ENCODE data around the gene OTOF. TPM values are rescaled to one million over a fixed set of nuclear protein-coding genes. Genes with fewer than 3 reads are reported as not detected.
A peak's percentile ranks its signal among the peaks of the same experiment; 100 is the strongest.

OTOF gene
- polyA plus RNA-seq, 3 donors, result 0.51 TPM; not detected in 2

GRCh38 chr2:26470601-26471260 is 7.2 kb downstream of the OTOF start:
- H3K27ac ChIP-seq (ENCODE audit: low read depth in 1 of 2, low read length in 2 of 2), result no peak overlapping the region
- no peaks in the 10 kb centered on the region for H3K36me3 Mint-ChIP-seq
- H3K27me3 Mint-ChIP-seq (ENCODE audit: low read depth in 3 of 3), result peaks cover 0 to 4% (median 1%) of the 10 kb centered on the region in 3 donors
- no peaks in the 10 kb centered on the region for H3K36me3 ChIP-seq (replicated peaks in 1 of 2; ENCODE audit: control insufficient read depth in 1 of 2, insufficient read depth in 2 of 2, low read length in 2 of 2)
- no peak overlapping the region for H3K4me3 Mint-ChIP-seq
- H3K9me3 ChIP-seq (replicated peaks in 1 of 2; ENCODE audit: control insufficient read depth in 1 of 2, insufficient read depth in 1 of 2, low read length in 2 of 2), result peaks cover 0 to 3% of the 10 kb centered on the region in 2 donors
- no peaks in the 10 kb centered on the region for H3K27me3 ChIP-seq (ENCODE audit: control insufficient read depth in 2 of 2, insufficient read depth in 2 of 2, low read length in 2 of 2)
- no peak overlapping the region for H3K27ac Mint-ChIP-seq
- H2AFZ ChIP-seq (ENCODE audit: insufficient read depth, low read depth, low read length, poor library complexity, severe bottlenecking), result no peak overlapping the region
- peaks cover 2 to 7% (median 3%) of the 10 kb centered on the region in 7 donors for H3K9me3 Mint-ChIP-seq
- 100% methylated on average over 8 of the region's 9 CpGs for WGBS (ENCODE audit: insufficient coverage)
- TF ChIP-seq CTCF (IDR thresholded peaks at IDR 0.05), result no peak
- no peaks in the 10 kb centered on the region for H4K20me1 ChIP-seq (ENCODE audit: insufficient read depth, low read length)
- H3K9ac ChIP-seq (ENCODE audit: insufficient read depth, low read length, poor library complexity, severe bottlenecking), result peak overlapping the region; percentile 8
- DNase-seq, result no peak
- no peaks in the 10 kb centered on the region for H3K4me1 ChIP-seq (ENCODE audit: control insufficient read depth in 1 of 2, insufficient read depth in 2 of 2, low read length in 2 of 2)
- no peak overlapping the region for H3K4me3 ChIP-seq (replicated peaks in 1 of 3; ENCODE audit: low read depth in 2 of 3, low read length in 3 of 3)
- intact Hi-C loops (cut with micrococcal nuclease), result no loop called here
- no peaks in the 10 kb centered on the region for H3K4me1 Mint-ChIP-seq
- no peaks in the 10 kb centered on the region for H3K79me2 ChIP-seq (ENCODE audit: insufficient read depth, low read length)
- no peak overlapping the region for H3K4me2 ChIP-seq (replicated peaks; ENCODE audit: extremely low read depth, low read length, poor library complexity, severe bottlenecking)

- Mint-ChIP-seq H3K36me3 (no peaks in the 10 kb centered on the region), H3K4me3 (no peak overlapping the region), H3K4me1 (no peaks in the 10 kb centered on the region), H3K9me3 (peaks cover 2 to 7% (median 3%) of the 10 kb centered on the region in 7 donors), H3K27me3 (ENCODE audit: low read depth in 3 of 3) (peaks cover 0 to 4% (median 1%) of the 10 kb centered on the region in 3 donors), H3K27ac (no peak overlapping the region)
- no peak overlapping the region for H3K4me3 ChIP-seq (replicated peaks in 1 of 3; ENCODE audit: low read depth in 2 of 3, low read length in 3 of 3)
- H2AFZ ChIP-seq (ENCODE audit: insufficient read depth, low read depth, low read length, poor library complexity, severe bottlenecking), result no peak overlapping the region
- intact Hi-C loops (cut with micrococcal nuclease), result loop anchor here (2.0 to 10.0 kb wide), 2 partner anchors 225 to 519 kb away; partner anchors contain the start of genes HADHA (in 1 of the 2) and HADHB (in 1 of the 2)
- no peaks in the 10 kb centered on the region for H3K79me2 ChIP-seq (ENCODE audit: insufficient read depth, low read length)
- H3K27me3 ChIP-seq (ENCODE audit: control insufficient read depth in 2 of 2, insufficient read depth in 2 of 2, low read length in 2 of 2), result no peaks in the 10 kb centered on the region
- no peak overlapping the region for H3K4me2 ChIP-seq (replicated peaks; ENCODE audit: extremely low read depth, low read length, poor library complexity, severe bottlenecking)
- H3K9me3 ChIP-seq (replicated peaks in 1 of 2; ENCODE audit: control insufficient read depth in 1 of 2, insufficient read depth in 1 of 2, low read length in 2 of 2), result peaks cover 0 to 3% of the 10 kb centered on the region in 2 donors
- WGBS (ENCODE audit: insufficient coverage), result 94% methylated on average over 2 of the region's 7 CpGs
- no peak overlapping the region for H3K9ac ChIP-seq (ENCODE audit: insufficient read depth, low read length, poor library complexity, severe bottlenecking)
- H3K27ac ChIP-seq (ENCODE audit: low read depth in 1 of 2, low read length in 2 of 2), result no peak overlapping the region
- no peaks in the 10 kb centered on the region for H4K20me1 ChIP-seq (ENCODE audit: insufficient read depth, low read length)
- H3K36me3 ChIP-seq (replicated peaks in 1 of 2; ENCODE audit: control insufficient read depth in 1 of 2, insufficient read depth in 2 of 2, low read length in 2 of 2), result no peaks in the 10 kb centered on the region
- no peak for TF ChIP-seq CTCF (IDR thresholded peaks at IDR 0.05)
- DNase-seq, result no peak
- no peaks in the 10 kb centered on the region for H3K4me1 ChIP-seq (ENCODE audit: control insufficient read depth in 1 of 2, insufficient read depth in 2 of 2, low read length in 2 of 2)
Observed at GRCh38 chr2:26469955-26470354, 8.0 kb downstream of the OTOF start.

Measured in CD14-positive monocyte (primary cell).